Pons (tissue), 1 donor: Measurements from ENCODE around the gene MBD3L1.

Experiments used
- DNase-seq: peaks from one replicate; pipeline ENCODE4 v3.0.0-alpha.2; 2016; ENCODE audit warnings: low spot score

MBD3L1 gene

DNA sequence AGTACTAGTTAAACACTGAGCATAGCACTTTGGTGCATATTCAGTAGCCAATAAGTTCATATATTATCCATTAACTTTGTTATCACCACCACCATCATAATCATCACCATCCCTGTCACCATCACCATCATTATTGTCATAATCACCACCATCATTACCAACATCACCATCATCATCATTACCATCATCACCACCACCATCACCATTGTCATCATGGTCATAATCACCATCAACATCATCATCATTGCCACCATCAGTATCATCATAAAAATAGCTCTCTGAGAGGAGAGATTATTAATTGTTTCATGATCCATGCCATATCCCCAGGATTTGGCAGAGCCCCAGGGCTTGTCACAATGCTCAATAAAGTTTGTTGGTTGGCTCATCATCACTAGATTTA is 49.3 kb downstream of the MBD3L1 start:
- no peak for DNase-seq

DNA sequence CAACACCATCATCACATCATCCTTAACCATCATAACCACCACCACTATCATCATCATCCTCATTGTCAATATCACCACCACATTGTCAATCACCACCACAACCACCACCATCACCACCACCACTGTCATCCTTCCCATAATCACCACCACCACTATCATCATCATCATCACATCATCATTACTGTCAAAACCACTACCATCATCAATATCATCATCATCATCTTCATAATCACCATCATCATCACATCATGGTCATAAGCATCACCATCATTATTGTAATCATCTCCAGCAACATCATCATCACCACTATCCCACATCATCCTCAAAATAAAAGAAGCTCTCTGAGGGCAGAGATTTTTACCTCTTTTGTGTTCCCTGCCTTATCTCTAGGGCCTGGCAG is 52.2 kb downstream of the MBD3L1 start:
- no peak for DNase-seq

DNA sequence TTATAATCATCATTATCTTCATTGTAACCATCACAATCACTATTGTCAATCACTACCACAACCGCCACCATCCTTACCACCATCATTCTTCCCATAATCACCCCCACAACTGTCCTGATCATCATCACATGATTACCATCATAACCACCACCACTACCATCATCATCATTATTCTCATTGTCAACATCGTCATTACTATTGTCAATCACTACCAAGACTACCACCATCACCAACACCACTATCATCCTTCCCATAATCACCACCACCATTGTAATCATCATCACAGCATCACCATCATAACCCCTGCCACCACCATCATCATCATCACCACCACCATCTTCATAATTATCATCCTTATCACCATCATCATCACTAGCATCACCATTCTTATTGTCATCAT is 55.2 kb downstream of the MBD3L1 start:
- DNase-seq = no peak

DNA sequence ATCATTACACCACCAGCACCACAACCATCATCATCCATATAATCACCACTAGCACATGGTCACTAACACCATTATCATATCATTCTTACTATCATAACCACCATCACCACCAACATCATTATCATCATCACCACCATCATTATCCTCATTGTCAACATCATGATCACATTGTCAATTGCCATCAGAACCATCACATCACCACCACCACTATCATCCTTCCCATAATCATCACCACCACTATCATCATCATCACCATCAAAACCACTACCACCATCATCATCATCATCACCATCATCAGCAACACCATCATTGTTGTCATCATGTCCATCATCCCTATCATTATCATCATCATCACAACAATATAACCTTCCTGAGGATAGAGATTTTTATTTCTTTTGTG is 58.1 kb downstream of the MBD3L1 start:
- DNase-seq = no peak
